Naive thymus-derived CD8-positive, alpha-beta T cell (primary cell): ENCODE data around the gene C7orf33. TPM values are rescaled to one million over a fixed set of nuclear protein-coding genes. Genes with fewer than 3 reads are reported as not detected.
"Not testable (repeated sequence)": the region's sequence is repeated elsewhere in the genome, so short reads cannot be mapped to it uniquely, and the experiment has no call there.

ENCODE experiments used
- ATAC-seq, 2 donors: fragments of 150-1000 bp; cut with Tn5 transposase in 1 of 2; sonication (Bioruptor Pico), chemical (Tn5 transposase) in 1 of 2; 1 replicate in 1 of 2; 2 replicates in 1 of 2; pipeline ENCODE4 v1.10.0; 2021; ENCODE audit warnings: mild to moderate bottlenecking in 2 of 2, moderate library complexity in 2 of 2
- POLR2A ChIA-PET: fragments of 350-600 bp; sonication (Branson Sonifier 250); formaldehyde crosslinking; loops from one replicate; lab custom pipeline; 2021; ENCODE audit warnings: antibody characterized with exemption; lab: Charles Lee
- DNase-seq, 10 donors: peaks; one replicate each; pipeline versions ENCODE4 v3.0.0 to v3.0.0-alpha.2; 2020 to 2022
- H3K27ac Mint-ChIP-seq, 10 donors: one replicate each; pipeline ENCODE4 v1.8.0; 2020 to 2022; ENCODE audit warnings: mild to moderate bottlenecking in 10 of 10, mixed read lengths in 10 of 10, moderate library complexity in 4 of 10, inconsistent platforms in 1 of 10
- H3K27me3 Mint-ChIP-seq, 5 donors: one replicate each; pipeline ENCODE4 v1.8.0; 2021 to 2022; ENCODE audit warnings: mixed read lengths in 5 of 5
- H3K36me3 Mint-ChIP-seq, 3 donors: one replicate each; pipeline ENCODE4 v1.8.0; 2020 to 2022; ENCODE audit warnings: mixed read lengths in 3 of 3, mild to moderate bottlenecking in 2 of 3, inconsistent platforms in 1 of 3
- H3K4me1 Mint-ChIP-seq, 4 donors: one replicate each; pipeline ENCODE4 v1.8.0; 2021 to 2022; ENCODE audit warnings: mixed read lengths in 4 of 4
- H3K4me3 Mint-ChIP-seq, 10 donors: one replicate each; pipeline ENCODE4 v1.8.0; 2020 to 2022; ENCODE audit warnings: mild to moderate bottlenecking in 10 of 10, mixed read lengths in 10 of 10, moderate library complexity in 6 of 10, inconsistent platforms in 1 of 10
- H3K9me3 Mint-ChIP-seq, 9 donors: one replicate each; pipeline ENCODE4 v1.8.0; 2020 to 2022; ENCODE audit warnings: mixed read lengths in 9 of 9, mild to moderate bottlenecking in 3 of 9, inconsistent platforms in 1 of 9, moderate library complexity in 1 of 9
- polyA plus RNA-seq, 3 donors: library from polyadenylated mRNA; unstranded; fragments of 300-500 nt; fragmentation: Illumina TruSeq; gene quantifications; one replicate each; pipeline ENCODE4 v1.2.3, GENCODE V29; 2021
- total RNA-seq, 8 experiments: library from RNA in 2 of 8; stranded (reverse) in 2 of 8; gene quantifications; one replicate each; pipeline ENCODE4 v1.2.3 and lab custom pipeline; 2021 to 2026

The C7orf33 gene
- total and polyA plus RNA-seq, 5 experiments from 2014 or later, result not detected

DNA sequence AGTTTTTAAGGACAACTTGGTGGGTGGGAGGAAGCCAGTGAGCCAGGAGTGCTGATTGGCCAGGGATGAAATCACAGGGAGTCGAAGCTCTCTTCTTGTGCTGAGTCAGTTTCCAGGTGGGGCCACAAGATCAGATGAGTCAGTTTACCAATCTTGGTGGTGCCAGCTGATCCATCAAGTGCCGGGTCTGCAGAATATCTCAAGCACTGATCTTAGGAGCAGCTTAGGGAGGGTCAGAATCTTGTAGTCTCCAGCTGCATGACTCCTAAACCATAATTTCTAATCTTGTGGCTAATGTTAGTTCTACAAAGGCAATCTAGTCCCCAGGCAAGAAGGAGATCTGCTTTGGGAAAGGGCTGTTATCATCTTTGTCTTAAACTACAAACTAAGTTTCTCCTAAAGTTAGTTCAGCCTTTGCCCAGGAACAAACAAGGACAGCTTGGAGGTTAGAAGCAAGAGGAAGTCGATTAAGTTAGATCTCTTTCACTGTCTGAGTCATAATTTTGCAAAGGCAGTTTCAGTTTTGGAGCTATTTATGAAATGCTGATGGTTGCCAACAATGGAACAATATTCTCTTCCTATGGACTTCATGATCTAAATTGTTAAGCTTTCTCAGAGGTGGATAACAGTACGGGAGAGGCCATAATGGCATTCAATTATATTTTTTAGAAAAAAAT is 26.2 kb upstream of the C7orf33 start:
- POLR2A ChIA-PET, H3K9me3 Mint-ChIP-seq, ATAC-seq, H3K36me3 Mint-ChIP-seq: not testable (repeated sequence)
- H3K27ac Mint-ChIP-seq, result peak overlapping the region in 4 of 10 donors; percentile 7 to 57 (median 46)
- H3K4me1 Mint-ChIP-seq, result peaks cover 9 to 13% (median 11%) of the 10 kb centered on the region in 4 donors
- DNase-seq, result peak in 1 of 10 donors; percentile 5
- H3K4me3 Mint-ChIP-seq, result peak overlapping the region in 6 of 10 donors; percentile 2 to 66 (median 39)
- peaks cover 1 to 28% (median 13%) of the 10 kb centered on the region in 5 donors for H3K27me3 Mint-ChIP-seq

DNA sequence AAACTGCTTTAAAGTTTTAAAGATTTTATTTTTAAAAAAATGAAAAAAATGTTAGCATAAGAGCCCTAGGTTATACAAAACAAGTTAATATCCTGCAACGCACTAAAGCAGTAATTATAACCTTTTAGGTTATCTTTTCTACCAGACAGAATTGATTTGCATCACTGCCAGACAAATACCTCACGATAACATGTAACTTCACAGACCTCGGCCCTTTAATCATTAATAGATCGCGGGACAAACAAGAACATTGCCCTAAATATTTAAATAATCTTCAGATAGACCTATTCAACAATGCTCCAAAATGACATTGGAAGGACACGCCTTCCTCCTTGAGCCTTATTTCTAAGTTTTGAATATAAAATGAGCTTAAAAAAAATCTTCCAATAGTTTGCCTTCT is 23.8 kb upstream of the C7orf33 start:
- H3K4me1 Mint-ChIP-seq, result peaks cover 9 to 13% (median 11%) of the 10 kb centered on the region in 4 donors
- ATAC-seq, result no peak
- H3K9me3 Mint-ChIP-seq, result no peaks in the 10 kb centered on the region
- no peak for DNase-seq
- no peak overlapping the region for H3K4me3 Mint-ChIP-seq
- no peaks in the 10 kb centered on the region for H3K36me3 Mint-ChIP-seq
- H3K27me3 Mint-ChIP-seq, result peaks cover 0 to 17% (median 3%) of the 10 kb centered on the region in 5 donors
- H3K27ac Mint-ChIP-seq, result no peak overlapping the region
- POLR2A ChIA-PET, result no interaction called here

DNA sequence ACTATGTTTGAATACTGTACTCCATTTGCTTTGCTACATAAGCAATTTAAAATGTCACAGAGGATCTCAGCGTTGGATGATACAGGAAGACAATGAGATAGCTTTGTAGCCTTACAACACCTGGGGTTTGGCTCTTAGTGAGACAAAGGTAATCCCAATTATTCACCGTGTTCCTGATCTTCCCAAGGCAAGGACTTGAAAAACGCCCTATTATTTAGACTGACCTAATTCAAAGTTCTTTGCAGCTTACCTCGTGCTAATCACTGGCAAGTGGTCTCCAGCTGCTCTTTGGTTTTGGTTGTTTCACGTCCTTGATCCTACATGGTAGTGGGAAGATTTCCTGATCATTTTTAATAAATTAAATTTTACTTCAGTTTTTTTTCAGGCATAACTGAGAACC is 23.0 kb upstream of the C7orf33 start:
- Mint-ChIP-seq H3K27ac (no peak overlapping the region), H3K4me3 (no peak overlapping the region), H3K36me3 (no peaks in the 10 kb centered on the region), H3K9me3 (no peaks in the 10 kb centered on the region), H3K27me3 (peaks cover 0 to 17% (median 4%) of the 10 kb centered on the region in 5 donors), H3K4me1 (peaks cover 9 to 13% (median 11%) of the 10 kb centered on the region in 4 donors)
- POLR2A ChIA-PET, result no interaction called here
- no peak for DNase-seq
- ATAC-seq, result no peak

DNA sequence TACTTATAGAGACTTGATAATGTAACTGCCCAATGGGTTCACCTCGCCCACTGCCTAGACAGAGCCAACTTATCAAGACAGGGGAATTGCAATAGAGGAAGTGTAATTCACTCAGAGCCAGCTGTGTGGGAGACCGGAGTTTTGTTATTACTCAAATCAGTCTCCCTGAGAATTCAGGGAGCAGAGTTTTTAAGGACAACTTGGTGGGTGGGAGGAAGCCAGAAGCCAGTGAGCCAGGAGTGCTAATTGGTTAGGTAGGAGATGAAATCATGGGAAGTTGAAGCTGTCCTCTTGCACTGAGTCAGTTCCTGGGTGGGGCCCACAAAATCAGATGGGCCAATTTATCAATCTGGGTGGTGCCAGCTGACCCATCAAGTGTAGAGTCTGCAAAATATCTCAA is 20.1 kb upstream of the C7orf33 start:
- Mint-ChIP-seq H3K27ac (no peak overlapping the region), H3K4me3 (no peak overlapping the region), H3K4me1 (peaks cover 0 to 1% (median 0%) of the 10 kb centered on the region in 4 donors), H3K27me3 (peaks cover 0 to 17% (median 5%) of the 10 kb centered on the region in 5 donors), H3K36me3 (no peaks in the 10 kb centered on the region), H3K9me3 (no peaks in the 10 kb centered on the region)
- POLR2A ChIA-PET, result no interaction called here
- ATAC-seq (no peak), DNase-seq (no peak)

DNA sequence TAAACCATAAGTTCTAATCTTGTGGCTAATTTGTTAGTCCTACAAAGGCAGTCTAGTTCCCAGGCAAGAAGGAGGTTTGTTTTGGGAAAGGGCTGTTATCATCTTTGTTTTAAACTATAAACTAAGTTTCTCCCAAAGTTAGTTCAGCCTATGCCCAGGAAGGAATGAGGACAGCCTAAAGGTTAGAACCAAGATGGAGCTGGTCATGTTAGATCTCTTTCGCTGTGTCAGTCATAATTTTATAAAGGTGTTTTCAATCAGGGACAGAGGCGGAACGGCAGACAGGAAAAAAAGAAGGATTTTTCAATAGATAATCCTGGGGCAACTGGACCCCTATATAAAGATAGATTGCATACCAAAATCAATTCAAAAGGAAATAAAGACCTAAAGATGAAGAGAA is 19.6 kb upstream of the C7orf33 start:
- H3K27ac Mint-ChIP-seq, H3K36me3 Mint-ChIP-seq, ATAC-seq, H3K4me3 Mint-ChIP-seq, DNase-seq, H3K4me1 Mint-ChIP-seq, H3K9me3 Mint-ChIP-seq, POLR2A ChIA-PET: not testable (repeated sequence)
- H3K27me3 Mint-ChIP-seq, result peaks cover 0 to 17% (median 5%) of the 10 kb centered on the region in 5 donors

DNA sequence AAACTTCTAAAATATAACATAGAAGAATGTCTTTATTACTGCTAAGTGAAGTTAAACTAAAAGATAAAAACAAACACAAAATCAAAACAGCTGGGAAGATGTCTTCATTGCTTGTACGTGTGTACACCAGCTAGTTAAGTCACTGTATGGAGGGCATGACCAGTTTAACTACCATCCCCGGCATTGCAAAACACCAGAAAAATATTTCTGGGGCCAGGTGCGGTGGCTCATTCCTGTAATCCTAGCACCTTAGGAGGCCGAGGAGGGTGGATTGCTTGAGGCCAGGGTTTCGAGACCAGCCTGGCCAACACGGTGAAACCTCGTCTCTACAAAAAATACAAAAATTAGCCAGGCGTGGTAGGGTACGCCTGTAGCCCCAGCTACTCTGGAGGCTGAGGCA is 19.2 kb upstream of the C7orf33 start:
- DNase-seq, result no peak
- ATAC-seq, result no peak
- no peaks in the 10 kb centered on the region for H3K36me3 Mint-ChIP-seq
- H3K9me3 Mint-ChIP-seq, result no peaks in the 10 kb centered on the region
- H3K4me3 Mint-ChIP-seq, result no peak overlapping the region
- peaks cover 0 to 8% (median 2%) of the 10 kb centered on the region in 4 donors for H3K4me1 Mint-ChIP-seq
- no peak overlapping the region for H3K27ac Mint-ChIP-seq
- POLR2A ChIA-PET, result no interaction called here
- H3K27me3 Mint-ChIP-seq, result peaks cover 0 to 17% (median 5%) of the 10 kb centered on the region in 5 donors

DNA sequence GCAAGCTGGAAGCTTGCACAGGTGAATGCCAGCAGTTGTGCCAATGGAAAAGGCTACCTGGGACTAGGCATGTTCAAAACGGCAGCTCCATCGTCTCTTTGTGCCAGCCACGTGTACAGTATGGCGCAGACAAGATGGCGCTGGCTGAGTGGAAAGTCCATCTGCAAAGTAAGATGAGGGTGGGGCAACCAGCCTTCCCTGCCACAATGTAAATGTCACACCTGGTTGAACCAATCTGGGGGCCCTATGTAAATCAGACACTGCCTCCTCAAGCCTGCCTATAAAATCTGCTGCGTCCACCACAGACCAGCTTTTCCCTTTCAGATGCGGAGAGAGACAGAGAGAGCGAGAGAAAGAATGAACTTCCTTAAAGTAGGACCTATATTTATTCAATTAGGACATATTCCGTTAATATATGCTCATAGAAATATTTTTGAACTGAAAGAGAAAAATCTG is 18.5 kb upstream of the C7orf33 start:
- Mint-ChIP-seq H3K27ac (no peak overlapping the region), H3K4me1 (peaks cover 0 to 8% (median 2%) of the 10 kb centered on the region in 4 donors)
- no peak for ATAC-seq

DNA sequence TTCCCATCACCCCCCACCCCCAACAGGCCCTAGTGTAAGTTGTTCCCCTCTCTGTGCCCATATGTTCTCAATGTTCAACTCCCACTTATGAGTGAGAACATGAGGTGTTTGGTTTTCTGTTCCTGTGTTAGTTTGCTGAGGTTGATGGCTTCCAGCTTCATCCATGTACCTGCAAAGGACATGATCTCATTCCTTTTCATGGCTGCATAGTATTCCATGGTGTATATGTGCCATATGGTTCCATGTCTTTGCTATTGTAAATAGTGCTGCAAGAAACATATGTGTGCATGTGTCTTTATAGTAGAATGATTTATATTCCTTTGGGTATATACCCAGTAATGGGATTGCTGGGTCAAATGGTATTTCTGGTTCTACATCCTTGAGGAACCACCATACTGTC is 17.0 kb upstream of the C7orf33 start:
- H3K27me3 Mint-ChIP-seq, ATAC-seq, POLR2A ChIA-PET, H3K27ac Mint-ChIP-seq, H3K9me3 Mint-ChIP-seq, DNase-seq, H3K4me1 Mint-ChIP-seq, H3K4me3 Mint-ChIP-seq, H3K36me3 Mint-ChIP-seq: not testable (repeated sequence)

More for the DNA sequence above, 18.5 kb upstream of the C7orf33 start:
- peaks cover 0 to 17% (median 5%) of the 10 kb centered on the region in 5 donors for H3K27me3 Mint-ChIP-seq
- H3K9me3 Mint-ChIP-seq, result no peaks in the 10 kb centered on the region
- POLR2A ChIA-PET, result no interaction called here
- DNase-seq, result no peak
- H3K36me3 Mint-ChIP-seq, result no peaks in the 10 kb centered on the region
- H3K4me3 Mint-ChIP-seq, result no peak overlapping the region

DNA sequence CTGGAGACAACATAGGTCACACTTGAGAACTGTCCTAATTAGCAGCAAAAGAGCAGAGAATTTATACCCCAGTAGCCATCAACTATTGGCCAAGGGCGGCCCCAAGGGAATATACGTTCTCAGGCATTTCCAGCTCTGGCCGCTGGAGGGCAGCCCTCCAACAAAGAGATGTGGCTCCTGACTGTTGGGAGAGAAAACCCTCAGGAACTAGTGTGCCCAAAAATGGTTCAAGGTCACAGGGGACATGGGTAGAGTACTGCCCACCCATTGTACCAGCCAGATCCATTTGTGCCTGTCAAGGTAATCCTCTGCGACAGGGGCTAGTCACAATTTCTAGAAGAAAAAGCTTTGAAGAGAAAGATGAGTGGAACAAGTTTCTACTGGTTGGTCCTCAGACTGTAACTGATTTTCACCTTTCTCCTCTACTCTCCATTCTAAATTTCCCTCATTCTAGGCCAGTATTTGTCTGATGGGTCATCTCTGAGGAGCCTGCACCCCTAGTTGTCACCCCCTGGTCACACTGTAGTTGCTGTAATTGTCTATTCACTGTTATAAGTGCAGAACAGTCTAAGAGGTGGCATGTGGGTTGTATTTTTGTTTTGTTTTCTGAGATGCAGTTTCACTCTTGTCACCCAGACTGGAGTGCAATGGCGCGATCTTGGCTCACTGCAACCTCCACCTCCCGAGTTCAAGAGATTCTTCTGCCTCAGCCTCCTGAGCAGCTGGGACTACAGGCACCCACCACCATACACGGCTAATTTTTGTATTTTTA is 14.7 kb upstream of the C7orf33 start:
- ATAC-seq (peak; percentile 75 to 87), DNase-seq (peak; percentile 35 to 79 (median 64))
- Mint-ChIP-seq H3K4me1 (peaks cover 0 to 8% (median 2%) of the 10 kb centered on the region in 4 donors), H3K9me3 (no peaks in the 10 kb centered on the region), H3K4me3 (peak overlapping the region in 1 of 10 donors; percentile 4), H3K36me3 (no peaks in the 10 kb centered on the region), H3K27ac (peak overlapping the region in 1 of 10 donors; percentile 43), H3K27me3 (peaks cover 0 to 7% (median 1%) of the 10 kb centered on the region in 5 donors)
- POLR2A ChIA-PET, result interaction anchor here (1.0 kb wide), 1 partner anchor 122 kb away, joined by 4 read pairs; the partner anchor contains the start of gene CUL1

DNA sequence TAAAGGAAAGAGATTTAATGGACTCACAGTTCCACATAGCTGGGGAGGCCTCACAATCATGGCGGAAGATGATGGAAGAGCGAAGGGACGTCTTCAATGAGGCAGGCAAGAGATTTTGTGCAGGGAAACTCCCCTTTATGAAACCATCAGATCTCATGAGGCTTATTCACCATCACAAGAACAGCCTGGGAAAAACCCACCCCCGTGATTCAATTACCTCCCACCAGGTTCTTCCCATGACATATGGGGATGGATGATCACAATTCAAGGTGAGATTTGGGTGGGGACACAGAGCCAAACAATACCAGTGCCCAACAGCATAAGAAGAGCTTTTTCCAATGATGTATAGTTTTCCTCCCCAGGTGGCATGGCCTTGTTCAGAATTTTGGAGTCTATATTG is 11.2 kb upstream of the C7orf33 start:
- Mint-ChIP-seq H3K27me3 (peaks cover 0 to 2% (median 0%) of the 10 kb centered on the region in 5 donors), H3K9me3 (no peaks in the 10 kb centered on the region), H3K27ac (no peak overlapping the region), H3K4me1 (peaks cover 0 to 8% (median 2%) of the 10 kb centered on the region in 4 donors), H3K36me3 (no peaks in the 10 kb centered on the region), H3K4me3 (no peak overlapping the region)
- POLR2A ChIA-PET, result no interaction called here
- DNase-seq (no peak), ATAC-seq (no peak)

DNA sequence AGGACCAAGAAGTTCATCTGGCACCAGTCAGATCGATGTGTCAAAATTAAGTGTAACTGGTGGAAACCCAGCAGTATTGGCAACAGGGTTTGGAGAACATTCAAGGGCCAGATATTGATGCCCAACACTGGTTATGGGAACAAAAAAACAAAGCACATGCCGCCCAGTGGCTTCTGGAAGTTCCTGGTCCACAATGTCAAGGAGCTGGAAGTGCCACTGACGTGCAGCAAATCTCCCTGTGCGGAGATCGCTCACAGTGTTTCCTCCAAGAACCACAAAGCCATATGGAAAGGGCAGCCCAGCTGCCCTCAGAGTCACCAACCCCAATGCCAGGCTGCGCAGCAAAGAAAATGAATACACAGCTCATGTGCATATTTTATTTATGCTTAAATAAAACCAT is 10.1 kb upstream of the C7orf33 start:
- H3K4me1 Mint-ChIP-seq, result peaks cover 0 to 8% (median 2%) of the 10 kb centered on the region in 4 donors
- no peaks in the 10 kb centered on the region for H3K9me3 Mint-ChIP-seq
- no peak overlapping the region for H3K4me3 Mint-ChIP-seq
- POLR2A ChIA-PET, result interaction anchor here (0.6 kb wide), 1 partner anchor 310 kb away, joined by 3 read pairs; no protein-coding TSS in a partner anchor
- no peaks in the 10 kb centered on the region for H3K36me3 Mint-ChIP-seq
- DNase-seq (no peak), ATAC-seq (no peak)
- no peak overlapping the region for H3K27ac Mint-ChIP-seq
- peaks cover 0 to 2% (median 0%) of the 10 kb centered on the region in 5 donors for H3K27me3 Mint-ChIP-seq

DNA sequence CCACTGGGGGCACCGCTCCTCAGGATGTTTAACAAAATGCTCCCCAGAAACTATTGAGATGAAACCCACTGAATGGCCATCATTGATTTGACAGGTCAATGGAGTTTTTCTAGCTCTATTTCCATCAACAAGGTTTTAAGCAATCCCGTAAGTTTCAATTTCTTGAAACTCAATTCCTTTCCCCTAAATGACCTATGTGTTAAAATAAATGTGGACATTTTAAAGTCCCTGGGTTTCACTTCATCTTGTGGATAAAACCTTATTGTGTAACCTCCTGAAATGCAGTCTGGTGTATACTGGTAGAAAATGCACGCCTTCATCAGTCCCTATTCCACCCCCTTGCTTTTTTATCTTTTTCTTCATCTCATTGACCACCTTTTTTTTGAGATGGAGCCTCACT is 8.9 kb upstream of the C7orf33 start:
- POLR2A ChIA-PET, result no interaction called here
- peaks cover 0 to 1% (median 0%) of the 10 kb centered on the region in 4 donors for H3K4me1 Mint-ChIP-seq
- H3K27ac Mint-ChIP-seq, result no peak overlapping the region

More for the DNA sequence above, 8.9 kb upstream of the C7orf33 start:
- DNase-seq (no peak), ATAC-seq (no peak)
- no peaks in the 10 kb centered on the region for H3K9me3 Mint-ChIP-seq
- peaks cover 0 to 4% (median 0%) of the 10 kb centered on the region in 5 donors for H3K27me3 Mint-ChIP-seq
- H3K4me3 Mint-ChIP-seq, result no peak overlapping the region
- H3K36me3 Mint-ChIP-seq, result no peaks in the 10 kb centered on the region
